Measurements from ENCODE around the gene NEDD9.
A peak's percentile ranks its signal among the peaks of the same experiment; 100 is the strongest.

The NEDD9 gene

DNA sequence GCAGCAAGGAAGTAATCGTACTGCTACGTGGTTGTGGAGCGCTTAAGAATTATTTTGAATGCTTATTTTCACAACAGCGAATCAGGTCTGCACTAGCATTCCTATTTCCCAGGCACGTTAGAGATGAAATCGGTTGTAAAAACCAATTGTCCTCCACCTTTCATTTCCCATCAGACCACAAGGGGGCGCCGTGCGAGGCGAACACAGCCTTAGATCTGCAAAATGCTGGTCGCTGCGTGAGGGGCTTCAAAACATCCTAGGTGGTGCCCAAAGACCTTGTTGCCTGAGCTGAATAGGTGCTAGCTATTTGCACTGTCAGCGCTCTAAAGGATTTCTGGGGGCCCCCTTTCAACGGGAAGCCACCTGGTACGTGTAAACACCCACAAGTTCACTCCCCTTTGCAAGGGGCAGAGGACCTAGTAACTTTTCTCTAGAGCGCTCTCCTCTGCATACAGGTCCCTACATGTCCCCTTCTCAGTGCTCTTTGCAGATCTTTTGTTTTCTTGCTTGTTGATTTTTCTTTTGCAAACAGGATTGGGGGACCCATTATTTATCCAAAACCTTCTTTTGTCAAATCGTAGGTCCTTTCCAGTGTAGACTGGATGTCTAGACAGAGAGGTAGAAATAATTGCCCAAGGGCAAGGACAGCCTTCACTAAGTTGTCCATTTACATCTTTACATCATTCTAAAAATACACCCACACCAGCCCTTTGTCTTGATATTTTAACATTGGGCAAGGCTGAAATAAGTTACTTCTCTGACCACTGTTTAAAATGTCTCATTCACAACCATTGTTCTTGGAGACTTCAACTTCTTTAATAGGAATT lies 59.8 kb downstream of the NEDD9 start:
- DNase-seq, result peak; percentile 43 to 73 (median 60)

DNA sequence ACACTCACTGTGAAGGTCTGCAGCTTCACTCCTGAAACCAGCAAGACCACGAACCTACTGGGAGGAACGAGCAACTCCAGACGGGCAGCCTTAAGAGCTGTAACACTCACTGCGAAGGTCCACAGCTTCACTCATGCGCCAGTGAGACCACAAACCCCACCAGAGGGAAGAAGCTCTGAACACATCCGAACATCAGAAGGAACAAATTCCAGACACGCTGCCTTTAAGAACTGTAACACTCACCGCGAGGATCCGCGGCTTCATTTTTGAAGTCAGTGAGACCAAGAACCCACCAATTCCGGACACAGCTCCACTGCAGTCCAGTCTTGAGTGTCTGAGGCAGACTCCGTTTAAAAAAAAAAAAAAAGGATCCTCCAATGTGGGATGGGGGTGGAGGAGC lies 60.5 kb downstream of the NEDD9 start:
- DNase-seq, result no peak

GRCh38 chr6:11168091-11168635 lies 64.3 kb downstream of the NEDD9 start:
- DNase-seq, result no peak

DNA sequence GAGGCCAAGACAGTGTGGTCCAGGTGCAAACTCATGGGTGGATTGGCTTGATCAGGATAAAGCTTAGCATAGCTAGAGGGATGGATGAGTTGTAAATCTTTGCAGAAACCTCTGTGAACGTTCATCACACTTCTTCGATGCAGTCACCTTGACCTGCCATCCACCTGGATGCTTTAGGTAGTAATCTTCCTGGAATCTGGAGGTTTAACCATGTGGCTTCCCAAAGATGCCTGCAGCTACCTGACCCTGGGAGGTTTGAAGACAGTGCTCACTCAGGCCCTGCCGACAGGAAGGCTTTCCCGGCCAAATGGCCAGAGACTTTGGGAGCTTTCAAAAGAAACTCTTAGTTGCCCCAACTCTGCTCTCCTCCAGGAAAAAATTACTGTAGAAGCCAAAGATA lies 65.5 kb downstream of the NEDD9 start:
- DNase-seq, result no peak

DNA sequence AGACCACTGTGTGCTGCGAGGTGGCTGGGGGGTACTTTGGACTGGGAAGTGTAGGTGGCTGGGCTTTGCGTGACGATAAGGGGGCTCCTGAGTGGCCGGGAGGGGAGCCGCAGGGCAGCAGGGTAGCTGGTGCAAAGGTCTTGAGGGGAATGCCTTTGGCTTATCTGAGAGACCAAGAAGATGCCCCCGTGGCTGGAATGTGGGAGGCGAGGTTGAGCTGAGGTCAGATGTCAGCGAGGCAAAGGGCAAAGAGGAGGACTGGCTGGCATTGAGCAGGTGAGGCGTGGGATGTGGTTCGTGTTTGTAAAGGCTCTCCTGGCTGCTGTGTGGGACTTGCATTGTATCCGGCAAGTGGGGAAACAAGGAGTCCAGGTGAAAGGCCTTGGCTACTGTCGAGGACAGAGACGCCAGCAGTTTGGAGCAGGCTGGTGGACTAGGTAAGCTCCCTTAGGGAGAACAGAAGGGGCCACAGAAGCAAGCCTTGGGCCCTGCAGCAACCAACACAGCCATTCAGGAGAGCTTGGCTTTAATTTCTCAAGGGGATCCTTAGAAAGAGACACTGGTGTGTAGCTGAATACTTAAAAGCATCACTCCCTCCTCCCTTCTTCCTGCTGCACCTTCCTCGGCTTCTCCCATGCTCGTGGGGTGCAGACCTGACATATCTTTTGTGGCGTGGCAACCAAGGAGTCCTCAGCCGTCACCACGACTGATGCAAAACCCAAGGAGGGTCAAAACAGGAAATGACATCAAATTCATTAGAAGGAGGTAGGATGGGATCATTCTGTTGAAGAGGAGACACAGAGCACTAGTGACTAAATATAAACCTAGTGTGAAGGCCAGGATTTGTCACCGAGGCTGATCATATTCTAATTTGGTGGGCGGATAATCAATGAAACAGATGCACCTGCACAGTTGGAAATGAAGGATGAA lies 67.5 kb downstream of the NEDD9 start:
- peak in 1 of 5 donors; percentile 32 for DNase-seq

DNA sequence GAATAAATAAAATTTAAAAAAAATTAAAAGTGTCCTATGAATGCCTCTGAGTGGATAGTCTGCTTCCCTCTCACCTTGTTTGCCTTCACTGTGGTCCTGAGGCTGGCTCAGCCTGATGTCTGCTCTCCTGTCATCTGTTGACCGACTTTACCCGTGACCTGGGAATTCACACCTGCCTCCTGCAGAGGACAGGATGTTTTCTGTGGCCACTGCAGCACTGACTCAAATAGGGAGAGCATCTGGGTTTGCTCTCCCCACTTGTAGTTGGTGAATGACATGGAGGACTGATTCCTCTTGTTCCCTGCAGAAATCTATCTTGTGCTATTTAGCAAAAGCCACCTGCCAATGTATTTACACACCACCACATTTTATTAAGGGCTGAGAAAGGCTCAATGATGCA lies 68.5 kb downstream of the NEDD9 start:
- peak in 1 of 5 donors; percentile 66 for DNase-seq

- no peak for DNase-seq
Measured at GRCh38 chr6:11162262-11162661, 70.2 kb downstream of the NEDD9 start.

DNA sequence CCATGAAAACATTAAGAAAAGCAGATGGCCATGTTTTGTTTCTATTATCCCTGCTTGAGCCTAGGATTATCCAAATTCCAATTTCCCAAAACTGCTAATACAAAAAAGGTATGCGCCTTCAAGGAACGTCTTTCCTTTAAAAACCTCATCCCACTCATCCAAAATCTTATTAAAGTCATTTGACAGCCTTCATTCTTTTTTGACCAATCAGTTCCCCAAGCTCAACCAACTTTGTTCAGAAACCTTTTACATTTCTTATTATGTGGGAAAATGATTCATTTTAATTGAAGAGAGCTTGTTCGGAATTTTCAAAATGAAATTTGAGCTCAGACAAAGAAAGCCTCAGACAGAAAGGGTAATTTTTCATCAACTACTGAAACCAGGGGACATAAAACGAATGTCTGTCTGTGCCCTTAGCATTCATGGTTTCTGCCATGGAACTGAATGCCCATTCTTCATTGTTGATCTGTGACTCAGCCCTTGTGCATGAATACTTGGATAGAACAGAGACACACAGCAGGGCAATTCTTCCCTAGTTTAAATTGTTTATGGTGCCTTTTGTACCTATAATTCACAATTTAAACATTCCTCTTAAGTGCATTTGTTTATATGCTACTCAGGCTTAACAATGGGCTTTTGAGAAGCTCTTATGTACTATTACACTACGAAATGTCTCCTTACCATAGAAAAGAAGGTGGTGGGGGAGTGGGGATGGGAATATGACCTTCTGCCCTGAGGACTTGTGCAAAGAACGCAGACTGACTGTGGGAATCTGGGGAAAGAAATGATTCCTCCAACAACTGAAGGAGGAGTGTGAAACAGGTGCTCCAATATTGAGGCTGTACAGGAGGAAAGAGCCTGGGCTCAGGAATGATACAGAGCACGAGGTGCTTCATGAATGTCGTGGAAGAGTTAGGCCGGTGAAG lies 71.2 kb downstream of the NEDD9 start:
- DNase-seq, result no peak

GRCh38 chr6:11160199-11160598 lies 72.3 kb downstream of the NEDD9 start:
- DNase-seq, result no peak

- no peak for DNase-seq
Measured at GRCh38 chr6:11155589-11155988, 76.9 kb downstream of the NEDD9 start.

DNA sequence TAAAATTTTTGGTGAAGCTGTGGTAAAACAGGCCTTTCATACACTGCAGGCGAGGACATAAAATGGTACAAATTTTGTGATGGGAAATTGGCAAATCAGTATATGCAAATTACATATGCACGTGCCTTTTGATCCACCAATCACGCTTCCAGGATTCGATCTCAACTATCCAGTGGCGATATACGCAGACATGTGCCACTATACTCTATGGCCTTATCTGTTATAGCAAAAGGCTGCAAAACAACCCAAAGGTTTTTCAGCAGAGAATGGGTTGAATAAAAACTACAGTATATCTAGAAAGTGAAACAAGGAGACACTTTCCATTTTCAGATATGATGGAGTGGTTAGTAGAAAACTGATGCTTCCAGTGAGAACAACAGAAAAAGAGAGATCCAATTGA lies 79.0 kb downstream of the NEDD9 start:
- no peak for DNase-seq

DNA sequence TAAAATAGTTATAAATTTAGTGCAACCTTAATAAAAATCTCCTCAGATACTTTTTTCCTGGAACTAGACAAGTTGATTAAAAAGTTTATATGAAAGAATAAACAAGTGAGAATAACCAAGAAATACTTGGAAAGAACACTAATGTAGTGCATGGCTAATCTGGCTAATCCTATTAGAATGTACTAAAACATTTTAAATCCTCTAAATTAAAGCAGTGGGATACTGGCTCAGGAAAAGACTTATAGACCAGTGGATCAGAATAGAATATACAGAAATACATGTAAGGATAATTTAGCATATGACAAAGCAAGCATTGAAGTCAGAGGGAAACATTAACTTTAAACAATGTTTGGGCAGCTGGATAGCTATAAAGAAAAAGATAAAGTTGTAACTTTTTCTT lies 79.9 kb downstream of the NEDD9 start:
- DNase-seq, result no peak

- no peak for DNase-seq
Measured at GRCh38 chr6:11151488-11151887, 81.0 kb downstream of the NEDD9 start.

DNA sequence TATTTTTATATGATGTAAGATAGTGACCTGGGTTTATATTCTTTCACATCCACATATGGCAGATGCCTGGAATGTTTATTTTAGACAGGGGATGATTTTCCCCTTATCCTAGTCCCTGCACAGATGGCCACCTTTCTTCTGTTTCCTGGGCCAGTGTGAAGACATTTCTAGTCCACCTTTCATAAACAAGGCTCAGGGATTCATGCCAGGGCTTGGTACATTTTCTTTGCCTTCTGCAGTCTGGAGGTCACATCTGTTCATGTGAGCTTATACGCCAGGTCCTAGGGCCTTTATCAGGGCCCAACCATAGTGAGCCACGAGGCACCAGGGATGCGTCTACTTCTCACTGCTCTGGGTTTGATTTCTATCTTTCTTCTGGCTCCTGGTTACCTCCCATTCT lies 82.9 kb downstream of the NEDD9 start:
- no peak for DNase-seq

DNA sequence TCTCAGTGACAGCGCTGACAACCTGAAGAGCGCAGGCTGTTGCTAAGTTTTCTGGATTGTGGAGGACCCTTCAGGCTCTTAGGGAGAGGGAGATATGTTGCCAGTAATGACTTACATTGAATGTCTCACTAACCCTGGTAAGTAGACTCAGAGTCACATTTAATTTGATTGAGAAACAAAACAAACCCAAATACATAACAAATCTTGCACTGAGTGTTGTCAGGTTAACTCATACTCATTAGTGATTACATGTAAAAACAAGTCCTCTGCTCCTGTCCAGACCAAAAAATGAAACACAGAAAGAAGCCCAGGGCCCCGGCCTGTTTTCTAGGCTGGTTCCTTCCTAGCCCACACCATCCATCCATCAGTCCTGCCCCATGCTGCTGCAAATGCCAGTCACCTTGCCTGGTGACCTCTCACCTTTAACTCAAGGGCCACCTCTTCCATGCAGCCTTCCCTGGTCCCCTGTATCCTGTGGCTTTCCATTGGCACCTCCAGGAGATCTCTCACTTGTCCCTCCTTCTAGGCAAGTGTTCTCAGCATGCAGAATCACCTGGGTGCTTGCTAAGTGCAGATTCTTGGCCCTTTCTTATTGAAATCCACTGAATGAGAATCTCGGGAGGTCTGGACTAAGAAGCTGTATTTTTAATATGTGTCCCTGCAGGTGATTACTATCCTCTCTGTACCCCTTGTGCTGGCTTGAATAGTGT lies 86.2 kb downstream of the NEDD9 start:
- DNase-seq, result no peak

DNA sequence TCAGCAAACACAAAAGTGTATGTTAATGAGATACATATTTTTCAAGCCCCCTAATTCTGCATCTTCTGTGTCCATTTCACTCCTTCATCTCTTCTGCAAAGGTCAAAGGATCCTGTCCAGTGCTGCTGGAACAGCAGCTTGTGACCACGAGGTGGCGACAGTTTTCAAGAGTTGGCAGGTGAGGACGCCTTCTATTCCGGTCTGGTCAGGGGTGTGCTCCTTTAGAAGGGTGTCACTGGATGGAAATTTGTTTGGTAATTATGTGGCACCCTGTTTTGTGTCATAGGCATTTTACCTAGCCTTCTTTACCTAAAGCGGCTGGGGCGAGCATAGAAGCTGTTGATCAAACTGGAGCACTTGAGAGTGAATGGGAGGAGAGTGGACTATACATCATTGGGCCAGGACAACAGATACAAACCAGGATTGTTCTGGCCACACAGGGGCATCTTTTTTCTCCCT lies 88.0 kb downstream of the NEDD9 start:
- peak; percentile 41 to 75 (median 65) for DNase-seq

DNA sequence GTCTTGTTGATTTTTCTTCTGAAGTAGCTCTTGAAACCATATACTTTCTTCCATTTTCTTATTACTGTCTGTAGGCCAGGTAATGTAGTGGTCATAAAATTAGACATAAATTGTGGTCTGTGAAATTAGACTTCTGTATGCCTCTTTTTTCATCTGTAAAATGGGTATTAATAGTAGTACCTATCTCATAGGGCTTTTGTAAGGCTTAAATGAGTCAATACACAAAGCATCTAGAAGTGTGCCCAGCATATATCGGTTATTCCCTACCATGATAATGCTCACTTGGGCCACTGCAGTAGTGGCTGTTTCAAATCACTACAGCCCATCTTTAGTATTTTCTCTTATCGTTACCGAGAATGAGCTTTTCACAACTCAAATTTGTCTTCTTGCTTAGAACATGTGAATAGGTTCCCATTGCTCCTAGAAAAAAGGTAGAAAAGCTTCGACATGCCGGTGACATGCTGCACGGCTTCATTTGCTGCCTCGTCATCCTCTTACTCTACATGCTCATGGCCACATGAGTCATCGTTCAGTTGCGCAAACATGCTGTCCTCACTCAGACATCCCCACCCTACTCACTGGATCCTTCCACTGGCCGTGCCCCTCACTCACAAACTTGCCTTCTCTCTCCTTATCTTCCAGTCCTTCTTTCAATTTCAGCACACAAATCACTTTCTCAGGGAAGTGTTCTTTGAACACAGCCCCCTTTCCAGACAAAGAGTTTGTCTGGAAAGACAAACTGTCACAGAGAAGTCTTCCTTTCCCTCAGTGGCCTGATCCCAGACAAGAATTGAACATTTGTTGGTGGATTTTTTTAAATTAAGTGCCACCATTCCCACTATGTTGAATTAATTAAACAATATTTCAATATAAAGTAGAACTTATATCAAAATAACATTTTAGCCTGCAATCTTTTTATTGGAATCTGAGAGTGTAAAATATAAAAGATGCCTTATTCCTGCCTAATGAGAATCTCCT lies 88.8 kb downstream of the NEDD9 start:
- DNase-seq, result no peak

GRCh38 chr6:11142296-11143027 lies 90.0 kb downstream of the NEDD9 start:
- no peak for DNase-seq

DNA sequence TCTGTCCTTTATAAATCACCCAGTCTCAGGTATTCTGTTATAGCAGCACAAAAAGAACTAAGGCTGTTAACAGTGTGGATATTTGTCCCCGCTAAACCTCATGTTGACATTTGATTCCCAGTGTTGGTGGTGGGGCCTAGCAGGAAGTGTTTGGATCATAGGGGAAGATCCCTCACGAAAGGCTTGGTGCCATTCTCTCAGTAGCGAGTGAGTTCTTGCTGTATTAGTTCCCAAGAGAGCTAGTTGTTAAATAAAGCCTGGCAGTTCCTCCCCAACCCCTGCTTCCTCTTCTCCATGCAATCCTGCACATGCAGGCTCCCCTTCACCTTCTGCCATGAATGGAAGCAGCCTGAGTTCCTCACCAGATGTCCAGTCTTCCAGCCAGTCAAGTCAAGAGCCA lies 91.2 kb downstream of the NEDD9 start:
- DNase-seq, result no peak

DNA sequence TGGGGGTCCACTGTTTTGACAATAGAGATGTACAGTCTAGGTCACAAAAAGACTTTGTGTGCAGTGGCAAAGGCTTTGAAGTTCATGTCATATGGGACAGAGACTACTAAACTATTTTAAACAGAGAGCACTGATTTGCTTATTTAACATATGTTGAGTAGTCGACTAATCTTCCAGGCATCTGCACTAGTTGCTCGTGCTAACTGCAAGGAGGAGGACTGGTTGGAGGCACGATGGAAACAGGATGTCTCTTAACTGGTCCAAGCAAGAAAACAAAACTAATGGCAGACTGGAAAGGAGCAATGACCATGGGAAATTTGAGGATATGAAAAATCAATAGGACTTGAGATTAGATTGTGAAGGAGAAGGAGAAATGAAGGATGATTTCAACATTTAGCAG lies 92.4 kb downstream of the NEDD9 start:
- no peak for DNase-seq

Data from T-helper 1 cell (primary cell).